HG02763 (cell line): Measurements from ENCODE around the gene PRPF39.
"Not testable (repeated sequence)": the region's sequence is repeated elsewhere in the genome, so short reads cannot be mapped to it uniquely, and the experiment has no call there.

Experiments used
- ATAC-seq: cut with Tn5 transposase; IDR thresholded peaks from one replicate; pipeline ENCODE4 v1.9.1; 2021; ENCODE audit warnings: mild to moderate bottlenecking, moderate library complexity; ENCODE audit not compliant: unreplicated experiment

Gene PRPF39

DNA sequence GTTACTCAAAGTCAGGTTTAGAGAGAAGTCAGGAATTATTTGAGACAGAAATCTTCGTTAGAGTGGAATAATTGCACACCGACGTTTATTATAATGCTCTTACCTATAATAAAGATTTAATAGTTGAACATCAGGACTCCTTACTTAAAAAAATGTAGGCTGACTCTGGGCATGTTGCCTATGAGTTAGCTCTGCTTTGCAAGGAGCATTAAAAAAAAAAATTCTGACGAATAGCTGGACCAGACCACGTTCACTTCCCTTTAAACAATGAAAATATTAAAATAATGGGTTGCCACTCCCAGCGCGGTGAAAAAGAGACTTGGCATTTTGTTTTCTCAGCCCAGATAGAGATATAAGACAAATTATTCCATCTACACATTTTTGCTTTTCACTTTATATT, 51.2 kb downstream of the PRPF39 start:
- ATAC-seq = no peak

DNA sequence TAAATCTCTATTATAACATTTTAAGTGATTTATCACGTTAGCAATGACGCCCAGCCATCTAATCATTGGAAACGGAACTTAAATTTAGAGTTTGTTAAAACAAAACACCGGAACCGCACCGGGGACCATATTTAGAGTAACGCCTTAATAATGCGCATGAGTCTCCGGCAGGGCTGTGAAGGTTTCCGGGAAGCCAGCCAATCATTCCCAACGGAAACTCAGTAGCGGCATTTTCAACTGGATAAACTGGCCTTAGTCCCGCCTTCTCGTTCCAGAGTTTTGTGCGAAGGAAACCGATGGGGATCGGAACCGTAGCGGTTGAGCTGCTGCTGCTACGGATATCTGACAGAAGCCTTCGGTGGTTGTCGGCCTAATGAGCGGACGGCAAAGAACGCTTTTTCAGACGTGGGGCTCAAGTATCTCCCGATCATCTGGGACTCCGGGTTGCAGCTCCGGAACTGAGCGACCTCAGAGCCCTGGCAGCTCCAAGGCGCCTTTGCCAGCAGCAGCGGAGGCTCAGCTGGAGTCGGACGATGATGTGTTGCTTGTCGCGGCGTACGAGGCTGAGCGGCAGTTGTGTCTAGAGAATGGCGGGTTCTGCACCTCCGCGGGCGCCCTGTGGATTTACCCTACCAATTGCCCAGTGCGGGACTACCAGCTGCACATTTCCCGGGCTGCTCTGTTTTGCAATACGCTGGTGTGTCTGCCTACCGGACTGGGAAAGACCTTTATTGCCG, 51.9 kb downstream of the PRPF39 start, which contains the start of gene FANCM:
Gene FANCM, plus strand, starts transcription at position 272 of the 737 bp plus-strand sequence. Its CDS starts 102 bp downstream, at position 374.
- peak; percentile 36 for ATAC-seq

DNA sequence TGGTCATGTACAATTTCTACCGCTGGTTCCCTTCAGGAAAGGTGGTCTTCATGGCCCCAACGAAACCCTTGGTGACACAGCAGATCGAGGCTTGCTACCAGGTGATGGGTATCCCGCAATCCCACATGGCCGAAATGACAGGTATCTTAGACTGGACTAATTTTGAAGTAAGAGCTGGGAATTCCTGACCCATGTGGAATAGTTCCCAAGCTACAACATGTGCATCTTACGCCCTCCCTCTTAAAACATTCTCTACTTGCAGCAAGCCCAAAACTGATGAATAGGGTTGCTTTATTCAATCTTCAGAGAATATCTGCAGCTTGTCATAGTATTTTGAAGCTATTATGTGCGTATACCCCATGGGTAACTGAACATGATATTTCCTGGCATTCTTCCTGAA, 52.5 kb downstream of the PRPF39 start:
- ATAC-seq = no peak

DNA sequence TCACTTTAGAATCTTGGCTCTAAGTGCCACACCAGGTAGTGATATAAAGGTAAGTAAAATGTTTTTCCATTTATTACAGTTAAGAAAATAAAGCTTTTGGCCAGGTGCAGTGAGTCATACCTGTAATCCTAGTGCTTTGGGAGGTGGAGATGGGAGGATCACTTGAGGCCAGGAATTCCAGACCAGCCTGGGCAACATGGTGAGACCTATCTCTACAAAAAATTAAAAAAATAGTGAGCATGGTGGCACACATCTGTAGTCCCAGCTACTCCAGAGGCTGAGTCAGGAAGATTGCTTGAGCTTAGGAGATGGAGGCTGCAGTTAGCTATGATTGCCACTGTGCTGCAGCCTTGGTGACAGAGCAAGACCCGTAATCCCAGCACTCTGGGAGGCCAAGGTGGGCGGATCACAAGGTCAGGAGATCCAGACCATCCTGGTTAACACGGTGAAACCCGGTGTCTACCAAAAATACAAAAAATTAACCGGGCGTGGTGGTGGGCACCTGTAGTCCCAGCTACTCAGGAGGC, 56.8 kb downstream of the PRPF39 start:
- ATAC-seq = no peak

DNA sequence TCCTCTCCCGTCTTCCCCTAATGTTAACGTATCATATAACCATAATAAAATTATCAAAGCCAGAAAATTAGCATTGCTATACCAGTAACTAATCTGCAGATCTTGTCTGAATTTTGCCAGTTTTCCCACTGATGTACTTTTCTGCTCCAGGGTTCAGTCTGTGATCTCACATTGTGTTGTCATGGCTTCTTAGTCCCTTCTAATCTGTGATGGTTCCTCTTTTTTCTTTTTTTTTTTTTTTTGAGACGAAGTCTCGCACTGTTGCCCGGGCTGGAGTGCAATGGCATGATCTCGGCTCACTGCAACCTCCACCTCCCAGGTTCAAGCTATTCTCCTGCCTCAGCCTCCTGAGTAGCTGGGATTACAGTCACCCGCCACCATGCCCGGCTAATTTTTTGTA, 58.2 kb downstream of the PRPF39 start:
- ATAC-seq = not testable (repeated sequence)

DNA sequence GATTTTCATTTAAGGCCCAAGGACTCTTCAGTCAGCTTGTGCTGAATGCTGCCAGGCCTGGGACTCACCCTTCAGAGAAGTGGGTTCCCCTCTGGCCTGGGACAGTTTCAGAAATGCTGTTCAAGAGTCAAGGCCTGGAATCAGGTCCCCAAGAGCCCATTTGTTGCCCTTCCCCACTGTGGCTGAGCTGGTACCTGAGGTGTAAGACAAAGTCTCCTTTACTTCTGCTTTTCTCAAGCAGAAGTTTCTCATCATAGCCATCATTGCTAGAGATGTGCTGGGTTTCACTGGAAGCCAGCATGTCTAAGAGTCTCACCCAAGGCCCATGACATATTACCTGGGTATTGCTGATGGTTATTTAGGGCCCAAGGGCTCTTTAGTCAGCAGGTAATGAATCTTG, 60.7 kb downstream of the PRPF39 start:
- ATAC-seq = no peak

DNA sequence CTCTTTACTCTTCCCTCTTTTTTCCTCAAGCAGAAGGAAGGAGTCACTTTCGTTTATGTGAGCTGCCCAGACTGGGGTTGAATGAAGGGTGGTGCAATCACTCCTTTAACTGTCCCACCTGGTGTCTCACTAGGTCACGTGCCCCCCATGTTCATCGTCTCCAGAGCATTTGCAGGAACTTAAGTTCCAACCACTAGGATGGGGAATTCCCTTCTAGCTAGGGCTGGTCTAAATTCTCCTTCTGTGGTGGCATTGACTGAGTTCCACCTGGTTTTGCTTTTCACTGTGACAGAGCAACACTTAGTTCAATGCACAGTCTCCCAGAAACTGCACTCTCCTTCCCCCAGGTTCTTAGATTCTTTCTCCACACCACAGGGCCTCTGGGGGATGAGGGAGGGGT, 61.3 kb downstream of the PRPF39 start:
- no peak for ATAC-seq

- ATAC-seq = no peak
These were observed 65.7 kb downstream of the PRPF39 start for GRCh38 chr14:45149602-45150001.

- ATAC-seq = no peak
These were observed 66.5 kb downstream of the PRPF39 start for GRCh38 chr14:45150386-45150890.

DNA sequence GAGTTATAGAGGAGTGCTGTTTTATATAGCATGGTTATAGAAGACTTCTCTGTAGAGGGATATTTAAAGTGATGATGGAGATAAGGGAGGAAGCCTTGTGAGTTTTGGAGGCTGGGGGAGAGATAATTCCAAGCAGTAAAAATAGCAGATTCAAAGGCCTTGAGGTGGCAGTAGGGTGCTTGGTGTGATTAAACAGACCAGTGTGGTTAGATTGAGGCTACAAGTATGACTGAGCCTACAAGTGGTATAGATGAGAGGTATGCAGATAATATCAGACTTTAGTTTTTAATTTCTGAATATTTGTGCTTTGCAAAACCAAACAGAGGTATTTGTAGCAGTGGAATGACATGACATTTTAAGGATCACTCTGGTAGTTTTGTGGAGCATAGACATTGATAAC, 72.2 kb downstream of the PRPF39 start:
- ATAC-seq = no peak
